Measurements from ENCODE around the gene PTP4A2. TPM values are rescaled to one million over a fixed set of nuclear protein-coding genes. Genes with fewer than 3 reads are reported as not detected.
A peak's percentile ranks its signal among the peaks of the same experiment; 100 is the strongest.

PTP4A2 gene
- polyA plus RNA-seq, 1 of the 3 experiments (the other 2 are of a cell fraction) = 41.7 TPM

DNA sequence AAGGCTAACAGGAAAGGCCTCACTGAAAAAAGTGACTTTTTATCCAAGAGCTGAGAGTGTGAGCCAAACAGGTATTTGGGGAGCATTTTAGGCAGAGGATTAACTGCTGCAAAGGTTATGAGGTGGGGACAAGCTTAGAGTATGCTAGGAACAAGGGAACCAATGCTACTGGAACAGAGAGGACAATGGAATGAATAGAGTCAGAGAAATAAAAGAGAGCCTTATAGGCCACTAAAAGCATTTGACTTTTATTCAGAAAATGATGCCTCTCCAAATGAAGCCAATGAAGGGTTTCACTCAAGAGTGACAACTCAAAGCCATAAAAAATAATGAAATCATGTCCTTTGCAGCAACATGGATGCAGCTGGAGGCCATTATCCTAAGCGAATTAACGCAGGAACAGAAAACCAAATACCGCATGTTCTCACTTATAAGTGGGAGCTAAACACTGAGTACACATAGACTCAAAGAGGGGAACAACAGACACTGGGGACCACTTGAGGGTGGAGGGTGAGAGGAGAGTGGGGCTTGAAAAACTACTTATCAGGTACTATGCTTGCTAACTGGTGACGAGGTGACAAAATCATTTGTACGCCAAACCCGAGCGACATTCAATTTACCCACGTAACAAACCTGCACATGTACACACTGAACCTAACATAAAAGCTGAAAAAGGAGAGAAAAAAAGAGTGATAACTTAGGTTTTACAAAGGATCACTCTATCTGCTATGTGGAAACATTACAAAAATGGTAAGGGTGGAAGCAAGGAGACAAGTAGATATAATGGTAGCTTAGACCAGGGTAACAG lies 11.1 kb downstream of the PTP4A2 start:
- Histone ChIP-seq H3K79me2 (ENCODE audit: insufficient read depth) (peaks cover 100% of the 10 kb centered on the region), H3K27ac (ENCODE audit: low read depth in 2 of 2, low read length in 1 of 2) (peak overlapping the region in 1 of 2 experiments; percentile 57; a peak in 2 of 4 replicates), H3K9ac (no peak overlapping the region), H3K27me3 (ENCODE audit: insufficient read depth) (no peaks in the 10 kb centered on the region), H3K9me3 (no peaks in the 10 kb centered on the region), H3K9me2 (no peaks in the 10 kb centered on the region), H3K36me3 (replicated peaks in 1 of 2; ENCODE audit: control insufficient read depth in 1 of 2, insufficient read depth in 2 of 2, low read length in 1 of 2) (peaks cover 0 to 8% of the 10 kb centered on the region in 2 experiments), H3K4me2 (0 out of 2 replicates have a peak overlapping the region, but pooled peaks have one; percentile 5), H2AFZ (ENCODE audit: low read depth) (no peak overlapping the region), H4K20me1 (ENCODE audit: insufficient read depth) (peaks cover 96% of the 10 kb centered on the region), H3K4me3 (ENCODE audit: low read depth in 2 of 2, low read length in 1 of 2) (no peak overlapping the region), H3K4me1 (ENCODE audit: control insufficient read depth in 1 of 2, insufficient read depth in 2 of 2, low read depth in 1 of 2, low read length in 1 of 2) (peaks cover 17 to 65% of the 10 kb centered on the region in 2 experiments), H3F3A (replicated peaks; ENCODE audit: insufficient read depth) (peaks cover 12% of the 10 kb centered on the region)
- ChIA-PET POLR2A (interaction anchor here (0.7 to 1.2 kb wide), 2 partner anchors 11 to 87 kb away, joined by 3 to 4 read pairs; partner anchors contain the start of genes KHDRBS1 and PTP4A2), CTCF (interaction anchor here (0.9 to 2.1 kb wide), 8 partner anchors 9 to 263 kb away, joined by 3 to 7 read pairs (median 4); partner anchors contain the start of gene PTP4A2)
- DNase-seq = no peak
- TF ChIP-seq TCF12 (IDR thresholded peaks at IDR 0.05) (no peak), EP300 (IDR thresholded peaks at IDR 0.05; ENCODE audit: borderline replicate concordance in 1 of 2, low read depth in 1 of 2, low read length in 1 of 2) (peak in 1 of 2 experiments; percentile 46; a peak in 1 of 4 replicates), CHD2 (IDR thresholded peaks at IDR 0.05; ENCODE audit: low read length, partially characterized antibody) (peak; percentile 19)
- WGBS (ENCODE audit: low lambda C conversion rate) = 86% methylated on average over 8 of the region's 8 CpGs

DNA sequence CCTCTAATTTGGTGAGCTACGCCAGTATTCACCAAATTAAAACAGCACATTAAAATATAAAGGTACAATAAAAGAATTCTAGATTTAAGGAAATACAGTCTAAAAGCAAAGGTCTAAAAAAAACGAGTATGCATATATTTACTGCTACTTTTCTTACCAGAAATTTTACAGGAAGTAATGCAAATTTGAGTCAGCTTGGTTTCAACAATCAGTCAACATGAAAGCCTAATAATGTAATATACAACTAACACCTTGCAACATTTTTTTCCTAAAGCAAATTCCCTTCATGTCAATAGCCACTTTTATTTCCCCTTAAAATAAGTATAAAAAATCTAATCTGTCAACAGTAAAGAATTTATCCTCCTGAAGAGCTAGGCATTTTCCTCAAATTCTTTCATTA lies 11.9 kb downstream of the PTP4A2 start:
- Histone ChIP-seq H3K4me1 (ENCODE audit: control insufficient read depth in 1 of 2, insufficient read depth in 2 of 2, low read depth in 1 of 2, low read length in 1 of 2) (peaks cover 17 to 58% of the 10 kb centered on the region in 2 experiments), H2AFZ (ENCODE audit: low read depth) (no peak overlapping the region), H3K27ac (ENCODE audit: low read depth in 2 of 2, low read length in 1 of 2) (no peak overlapping the region), H3K27me3 (ENCODE audit: insufficient read depth) (no peaks in the 10 kb centered on the region), H3K9me3 (no peaks in the 10 kb centered on the region), H4K20me1 (ENCODE audit: insufficient read depth) (peaks cover 96% of the 10 kb centered on the region), H3K36me3 (replicated peaks in 1 of 2; ENCODE audit: control insufficient read depth in 1 of 2, insufficient read depth in 2 of 2, low read length in 1 of 2) (peaks cover 0 to 8% of the 10 kb centered on the region in 2 experiments), H3K4me3 (ENCODE audit: low read depth in 2 of 2, low read length in 1 of 2) (no peak overlapping the region), H3K9ac (no peak overlapping the region), H3K79me2 (ENCODE audit: insufficient read depth) (peaks cover 100% of the 10 kb centered on the region), H3K9me2 (no peaks in the 10 kb centered on the region), H3F3A (replicated peaks; ENCODE audit: insufficient read depth) (peaks cover 15% of the 10 kb centered on the region), H3K4me2 (0 out of 2 replicates have a peak overlapping the region, but pooled peaks have one; percentile 5)
- ChIA-PET POLR2A (no interaction called here), CTCF (interaction anchor here (1.1 to 2.1 kb wide), 7 partner anchors 12 to 262 kb away, joined by 3 to 7 read pairs (median 5); partner anchors contain the start of gene PTP4A2)
- TF ChIP-seq GABPA (IDR thresholded peaks at IDR 0.05; ENCODE audit: low read depth) = no peak
- no peak for TF ChIP-seq ELF1 (IDR thresholded peaks at IDR 0.05)
- TF ChIP-seq RFX5 (IDR thresholded peaks at IDR 0.05; ENCODE audit: low read length) = no peak
- TF ChIP-seq, protein P1, sequence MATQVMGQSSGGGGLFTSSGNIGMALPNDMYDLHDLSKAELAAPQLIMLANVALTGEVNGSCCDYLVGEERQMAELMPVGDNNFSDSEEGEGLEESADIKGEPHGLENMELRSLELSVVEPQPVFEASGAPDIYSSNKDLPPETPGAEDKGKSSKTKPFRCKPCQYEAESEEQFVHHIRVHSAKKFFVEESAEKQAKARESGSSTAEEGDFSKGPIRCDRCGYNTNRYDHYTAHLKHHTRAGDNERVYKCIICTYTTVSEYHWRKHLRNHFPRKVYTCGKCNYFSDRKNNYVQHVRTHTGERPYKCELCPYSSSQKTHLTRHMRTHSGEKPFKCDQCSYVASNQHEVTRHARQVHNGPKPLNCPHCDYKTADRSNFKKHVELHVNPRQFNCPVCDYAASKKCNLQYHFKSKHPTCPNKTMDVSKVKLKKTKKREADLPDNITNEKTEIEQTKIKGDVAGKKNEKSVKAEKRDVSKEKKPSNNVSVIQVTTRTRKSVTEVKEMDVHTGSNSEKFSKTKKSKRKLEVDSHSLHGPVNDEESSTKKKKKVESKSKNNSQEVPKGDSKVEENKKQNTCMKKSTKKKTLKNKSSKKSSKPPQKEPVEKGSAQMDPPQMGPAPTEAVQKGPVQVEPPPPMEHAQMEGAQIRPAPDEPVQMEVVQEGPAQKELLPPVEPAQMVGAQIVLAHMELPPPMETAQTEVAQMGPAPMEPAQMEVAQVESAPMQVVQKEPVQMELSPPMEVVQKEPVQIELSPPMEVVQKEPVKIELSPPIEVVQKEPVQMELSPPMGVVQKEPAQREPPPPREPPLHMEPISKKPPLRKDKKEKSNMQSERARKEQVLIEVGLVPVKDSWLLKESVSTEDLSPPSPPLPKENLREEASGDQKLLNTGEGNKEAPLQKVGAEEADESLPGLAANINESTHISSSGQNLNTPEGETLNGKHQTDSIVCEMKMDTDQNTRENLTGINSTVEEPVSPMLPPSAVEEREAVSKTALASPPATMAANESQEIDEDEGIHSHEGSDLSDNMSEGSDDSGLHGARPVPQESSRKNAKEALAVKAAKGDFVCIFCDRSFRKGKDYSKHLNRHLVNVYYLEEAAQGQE (IDR thresholded peaks at IDR 0.05; ENCODE audit: low read depth, low read length) = no peak
- no peak for TF ChIP-seq RXRA (IDR thresholded peaks at IDR 0.05; ENCODE audit: borderline replicate concordance, low read depth)
- no peak for TF ChIP-seq GATA2 (CRISPR knock-in tag; IDR thresholded peaks at IDR 0.05)
- TF ChIP-seq, protein P2, sequence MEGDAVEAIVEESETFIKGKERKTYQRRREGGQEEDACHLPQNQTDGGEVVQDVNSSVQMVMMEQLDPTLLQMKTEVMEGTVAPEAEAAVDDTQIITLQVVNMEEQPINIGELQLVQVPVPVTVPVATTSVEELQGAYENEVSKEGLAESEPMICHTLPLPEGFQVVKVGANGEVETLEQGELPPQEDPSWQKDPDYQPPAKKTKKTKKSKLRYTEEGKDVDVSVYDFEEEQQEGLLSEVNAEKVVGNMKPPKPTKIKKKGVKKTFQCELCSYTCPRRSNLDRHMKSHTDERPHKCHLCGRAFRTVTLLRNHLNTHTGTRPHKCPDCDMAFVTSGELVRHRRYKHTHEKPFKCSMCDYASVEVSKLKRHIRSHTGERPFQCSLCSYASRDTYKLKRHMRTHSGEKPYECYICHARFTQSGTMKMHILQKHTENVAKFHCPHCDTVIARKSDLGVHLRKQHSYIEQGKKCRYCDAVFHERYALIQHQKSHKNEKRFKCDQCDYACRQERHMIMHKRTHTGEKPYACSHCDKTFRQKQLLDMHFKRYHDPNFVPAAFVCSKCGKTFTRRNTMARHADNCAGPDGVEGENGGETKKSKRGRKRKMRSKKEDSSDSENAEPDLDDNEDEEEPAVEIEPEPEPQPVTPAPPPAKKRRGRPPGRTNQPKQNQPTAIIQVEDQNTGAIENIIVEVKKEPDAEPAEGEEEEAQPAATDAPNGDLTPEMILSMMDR (IDR thresholded peaks at IDR 0.05) = no peak
- TF ChIP-seq TEAD4 (IDR thresholded peaks at IDR 0.05; ENCODE audit: borderline replicate concordance, insufficient read depth) = no peak
- no peak for TF ChIP-seq EZH2phosphoT487 (IDR thresholded peaks at IDR 0.05; ENCODE audit: borderline replicate concordance, low read depth)
- TF ChIP-seq, protein P3, sequence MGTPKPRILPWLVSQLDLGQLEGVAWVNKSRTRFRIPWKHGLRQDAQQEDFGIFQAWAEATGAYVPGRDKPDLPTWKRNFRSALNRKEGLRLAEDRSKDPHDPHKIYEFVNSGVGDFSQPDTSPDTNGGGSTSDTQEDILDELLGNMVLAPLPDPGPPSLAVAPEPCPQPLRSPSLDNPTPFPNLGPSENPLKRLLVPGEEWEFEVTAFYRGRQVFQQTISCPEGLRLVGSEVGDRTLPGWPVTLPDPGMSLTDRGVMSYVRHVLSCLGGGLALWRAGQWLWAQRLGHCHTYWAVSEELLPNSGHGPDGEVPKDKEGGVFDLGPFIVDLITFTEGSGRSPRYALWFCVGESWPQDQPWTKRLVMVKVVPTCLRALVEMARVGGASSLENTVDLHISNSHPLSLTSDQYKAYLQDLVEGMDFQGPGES (IDR thresholded peaks at IDR 0.05; ENCODE audit: low read depth, low read length) = no peak
- TF ChIP-seq FOSL2 (IDR thresholded peaks at IDR 0.05; ENCODE audit: borderline replicate concordance, low read depth) = no peak
- no peak for TF ChIP-seq SIN3A (IDR thresholded peaks at IDR 0.05; ENCODE audit: borderline replicate concordance, low read depth, low read length)
- TF ChIP-seq NRF1 (IDR thresholded peaks at IDR 0.05; ENCODE audit: low read depth, low read length) = no peak
- 83% methylated on average over 2 of the region's 2 CpGs for WGBS (ENCODE audit: low lambda C conversion rate)
- DNase-seq = no peak

Data from SK-N-SH (cell line).